NOMO-1 treated with DMSO at 0.1 percent for 48 hours (cell line): ENCODE data around the gene NINJ2.

Experiments
- DNase-seq: peaks from one replicate; lab custom pipeline; 2025; ENCODE audit not compliant: unreplicated experiment; lab: John Stamatoyannopoulos, UW

The NINJ2 gene

GRCh38 chr12:617304-617915 is 45.8 kb downstream of the NINJ2 start:
- peak; percentile 87 for DNase-seq

DNA sequence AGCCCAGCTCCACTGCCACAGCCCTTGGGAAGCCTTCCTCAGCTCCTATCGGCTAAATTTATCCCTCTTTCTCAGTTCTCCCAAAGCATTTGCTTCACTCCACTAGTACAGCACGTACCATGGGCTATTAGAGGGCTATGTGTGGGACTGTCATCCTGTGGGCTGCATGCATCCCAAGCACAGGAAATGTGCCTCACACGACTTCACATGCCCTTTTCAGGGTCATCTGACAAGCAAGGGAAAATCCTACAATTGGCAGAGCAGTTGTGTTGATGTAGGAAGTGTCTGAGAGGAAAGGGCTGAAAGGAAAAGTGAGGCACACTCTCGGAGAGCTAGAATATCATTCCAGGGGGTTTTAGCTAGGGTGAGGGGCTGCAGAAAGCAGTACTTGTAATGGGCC is 47.6 kb downstream of the NINJ2 start:
- no peak for DNase-seq

- peak; percentile 34 for DNase-seq
Observed at GRCh38 chr12:614411-614970, 48.8 kb downstream of the NINJ2 start.

GRCh38 chr12:613996-614395 is 49.2 kb downstream of the NINJ2 start:
- DNase-seq: no peak

- no peak for DNase-seq
Observed at GRCh38 chr12:612886-613285, 50.4 kb downstream of the NINJ2 start.

DNA sequence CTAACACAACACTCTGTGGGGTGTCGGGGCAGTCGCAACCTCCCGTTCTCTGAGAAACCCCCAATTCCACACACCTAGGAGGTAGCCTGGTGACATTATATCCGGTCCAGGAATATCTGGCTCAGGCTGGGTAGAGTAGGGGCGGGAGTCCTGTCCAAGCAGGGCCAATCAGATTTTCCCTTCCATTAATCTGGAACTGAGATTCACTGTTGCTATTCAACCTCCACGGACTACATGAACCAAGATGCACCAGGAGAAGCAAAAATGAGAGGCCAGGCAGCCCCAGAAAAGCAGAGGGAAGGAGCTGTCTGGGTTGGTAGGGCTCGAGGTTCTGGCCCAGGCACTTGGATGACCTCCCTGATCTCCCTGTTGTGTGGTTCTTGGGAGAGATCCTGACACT is 51.0 kb downstream of the NINJ2 start:
- no peak for DNase-seq

- no peak for DNase-seq
Observed at GRCh38 chr12:611721-612120, 51.5 kb downstream of the NINJ2 start.

GRCh38 chr12:608921-609320 is 54.3 kb downstream of the NINJ2 start:
- DNase-seq: no peak

DNA sequence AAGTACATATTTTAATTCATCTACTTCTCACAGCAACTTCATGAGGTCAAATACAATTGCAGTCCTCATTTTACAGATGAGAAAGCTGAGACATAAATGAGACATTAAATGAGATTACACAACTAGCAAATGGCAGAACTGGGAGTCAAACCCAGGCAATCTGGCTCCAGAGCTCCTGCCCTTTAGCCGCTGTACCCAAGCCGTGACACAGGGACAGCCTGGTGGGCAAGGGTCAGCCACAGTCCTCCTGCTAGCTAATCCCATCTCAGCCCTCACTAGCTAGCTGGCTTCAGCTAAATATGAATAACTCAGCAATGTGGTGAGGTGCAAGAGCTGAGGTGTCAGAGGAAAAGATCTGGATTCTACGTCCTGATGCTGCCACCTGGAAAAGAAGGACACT is 54.8 kb downstream of the NINJ2 start:
- DNase-seq: no peak

GRCh38 chr12:607541-608001 is 55.7 kb downstream of the NINJ2 start:
- no peak for DNase-seq

DNA sequence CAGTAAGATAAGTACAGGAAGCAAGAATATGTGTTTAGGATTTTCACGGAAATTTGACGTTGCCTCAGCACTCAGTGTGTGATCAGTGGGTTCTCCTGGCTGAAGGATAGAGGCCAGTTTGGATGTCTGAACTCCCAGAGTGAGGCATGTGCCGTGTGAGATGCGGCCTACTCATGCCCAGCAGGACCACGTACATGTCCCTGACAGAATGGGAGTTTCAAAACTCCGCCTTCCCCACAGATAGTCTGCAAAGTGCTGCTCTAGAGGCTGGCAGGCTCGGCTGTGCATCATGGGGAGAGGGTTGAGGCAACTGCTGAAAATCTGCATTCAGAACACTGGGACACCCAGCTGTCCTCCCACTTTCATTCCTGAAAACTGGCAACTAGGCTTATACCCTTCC is 58.3 kb downstream of the NINJ2 start:
- DNase-seq: no peak

- DNase-seq: no peak
Observed at GRCh38 chr12:602700-603068, 60.6 kb downstream of the NINJ2 start.

DNA sequence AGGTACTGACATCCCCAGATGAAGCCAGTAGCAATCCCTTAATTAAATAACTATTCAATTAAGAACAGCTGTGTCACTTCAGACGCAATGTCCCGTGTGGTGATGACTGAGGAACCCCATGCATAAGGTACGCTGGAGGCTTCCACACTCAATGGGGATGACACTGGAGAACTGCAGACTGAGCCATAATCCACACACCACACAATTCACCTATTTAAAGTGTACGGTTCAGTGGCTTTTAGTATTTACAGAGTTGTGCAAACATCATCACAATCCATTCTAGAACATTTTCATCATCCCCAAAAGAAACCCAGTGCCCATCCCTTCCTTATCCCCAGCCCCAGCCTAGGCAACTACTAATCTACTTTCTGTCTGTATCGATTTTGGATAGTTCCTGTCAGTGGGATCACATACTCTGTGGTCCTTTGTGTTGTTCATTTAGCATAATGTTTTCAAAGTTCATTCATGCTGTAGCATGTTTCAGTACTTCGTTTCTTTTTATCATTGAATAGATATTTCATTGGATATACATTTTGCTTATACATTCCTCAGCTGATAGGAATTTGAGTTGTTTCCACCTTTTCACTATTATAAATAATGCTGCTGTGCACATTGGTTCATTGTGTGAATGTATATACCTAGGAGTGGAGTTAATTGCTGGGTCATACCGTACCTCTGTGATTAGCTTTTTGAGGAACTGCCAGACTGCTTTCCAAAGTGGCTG is 61.1 kb downstream of the NINJ2 start:
- DNase-seq: no peak

DNA sequence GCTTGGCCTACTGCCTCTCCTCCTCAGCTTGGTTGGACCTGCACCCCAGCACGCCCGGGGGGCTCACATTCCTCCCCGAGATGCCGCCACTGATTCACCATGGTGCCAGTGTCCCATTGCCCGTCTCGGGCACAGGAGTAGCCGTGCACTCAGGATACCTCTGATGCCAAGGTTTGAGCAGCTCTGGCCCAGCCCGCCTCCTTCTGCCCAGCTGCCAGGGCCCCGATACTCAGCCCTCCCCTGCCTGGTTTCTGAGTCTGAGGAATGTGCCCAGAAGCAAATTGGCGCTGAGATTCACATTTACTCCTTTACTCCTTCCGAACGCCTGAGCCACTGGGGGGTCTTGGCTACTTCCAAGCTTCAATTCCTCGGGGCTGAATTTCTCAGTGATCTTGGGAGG is 63.5 kb downstream of the NINJ2 start:
- DNase-seq: no peak

- DNase-seq: no peak
Observed at GRCh38 chr12:597926-598568, 65.2 kb downstream of the NINJ2 start.

DNA sequence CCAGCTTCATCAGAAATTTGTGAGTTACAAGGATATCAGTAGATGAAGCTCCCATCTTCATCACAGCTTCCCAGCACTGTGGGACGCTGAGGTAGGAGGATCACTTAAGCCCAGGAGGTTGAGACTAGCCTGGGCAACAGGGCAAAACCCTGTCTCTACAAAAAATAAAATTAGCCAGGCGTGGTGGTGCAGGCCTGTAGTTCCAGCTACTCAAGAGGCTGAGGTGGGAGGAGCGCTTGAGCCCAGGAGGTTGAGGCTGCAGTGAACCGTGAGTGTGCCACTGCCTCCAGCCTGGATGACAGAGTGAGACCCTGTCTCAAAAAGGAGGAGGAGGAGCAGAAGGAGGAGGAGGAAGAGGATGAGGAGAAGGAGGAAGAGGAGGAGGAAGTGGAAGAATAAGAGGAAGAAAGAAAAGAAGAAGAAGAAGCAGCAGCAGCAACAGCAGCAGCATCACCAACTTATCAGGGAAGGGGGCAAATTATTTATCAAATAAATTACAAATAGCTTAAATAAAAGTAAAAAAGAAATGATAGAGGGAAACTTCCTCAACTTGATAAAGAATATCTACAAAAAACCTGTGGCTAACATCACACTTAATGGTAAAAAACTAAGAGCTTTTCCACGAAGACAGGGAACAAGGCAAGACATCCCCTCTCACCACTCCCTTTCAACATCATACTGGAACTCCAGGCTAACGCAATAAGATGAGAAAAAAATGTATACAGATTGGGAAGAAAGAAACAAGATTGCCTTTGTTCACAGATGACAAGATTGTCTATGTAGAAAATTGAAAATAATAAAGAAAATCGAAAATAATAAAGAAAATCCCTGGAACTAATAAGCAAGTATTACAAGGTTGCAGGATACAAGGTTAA is 69.6 kb downstream of the NINJ2 start:
- DNase-seq: no peak

- DNase-seq: no peak
Observed at GRCh38 chr12:592024-592505, 71.2 kb downstream of the NINJ2 start.

GRCh38 chr12:591167-592023 is 71.8 kb downstream of the NINJ2 start:
- DNase-seq: no peak

- DNase-seq: no peak
Observed at GRCh38 chr12:590206-590750, 73.0 kb downstream of the NINJ2 start.

DNA sequence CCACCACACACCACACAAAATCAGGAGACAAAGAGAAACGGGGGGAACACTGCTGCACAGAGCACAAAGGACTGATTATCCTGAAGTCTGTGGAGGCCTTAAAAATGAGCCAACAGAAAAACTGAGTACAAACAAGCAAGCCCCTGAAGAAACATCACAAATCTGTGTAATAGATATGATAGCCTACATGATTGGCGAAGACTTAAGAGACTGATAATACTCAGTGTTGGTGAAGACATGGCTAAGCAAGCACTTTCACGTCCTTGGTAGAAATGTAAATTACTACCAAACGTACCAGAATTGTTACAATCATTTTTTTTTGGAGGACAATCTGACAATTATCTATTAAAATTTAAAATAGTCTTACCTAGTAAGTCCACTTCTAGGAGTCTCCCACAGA is 74.6 kb downstream of the NINJ2 start:
- no peak for DNase-seq
